ENCODE measurements around the gene CTRL. TPM values are rescaled to one million over a fixed set of nuclear protein-coding genes. Genes with fewer than 3 reads are reported as not detected.

Gene CTRL
- total RNA-seq, 1 donor from 2014 or later, result 0.71 TPM

GRCh38 chr16:67957622-67958021 is 26.0 kb upstream of the CTRL start:
- Histone ChIP-seq H3K27me3 (ENCODE audit: low read depth) (no peaks in the 10 kb centered on the region), H3K4me1 (peaks cover 68% of the 10 kb centered on the region), H3K36me3 (peaks cover 93% of the 10 kb centered on the region), H3K9me3 (replicated peaks) (no peaks in the 10 kb centered on the region), H3K27ac (replicated peaks) (peak overlapping the region; percentile 100), H3K4me3 (no peak overlapping the region)
- intact Hi-C loops (cut with micrococcal nuclease), result no loop called here
- TF ChIP-seq CTCF (IDR thresholded peaks at IDR 0.05; ENCODE audit: borderline replicate concordance), result no peak
- no peak for DNase-seq

DNA sequence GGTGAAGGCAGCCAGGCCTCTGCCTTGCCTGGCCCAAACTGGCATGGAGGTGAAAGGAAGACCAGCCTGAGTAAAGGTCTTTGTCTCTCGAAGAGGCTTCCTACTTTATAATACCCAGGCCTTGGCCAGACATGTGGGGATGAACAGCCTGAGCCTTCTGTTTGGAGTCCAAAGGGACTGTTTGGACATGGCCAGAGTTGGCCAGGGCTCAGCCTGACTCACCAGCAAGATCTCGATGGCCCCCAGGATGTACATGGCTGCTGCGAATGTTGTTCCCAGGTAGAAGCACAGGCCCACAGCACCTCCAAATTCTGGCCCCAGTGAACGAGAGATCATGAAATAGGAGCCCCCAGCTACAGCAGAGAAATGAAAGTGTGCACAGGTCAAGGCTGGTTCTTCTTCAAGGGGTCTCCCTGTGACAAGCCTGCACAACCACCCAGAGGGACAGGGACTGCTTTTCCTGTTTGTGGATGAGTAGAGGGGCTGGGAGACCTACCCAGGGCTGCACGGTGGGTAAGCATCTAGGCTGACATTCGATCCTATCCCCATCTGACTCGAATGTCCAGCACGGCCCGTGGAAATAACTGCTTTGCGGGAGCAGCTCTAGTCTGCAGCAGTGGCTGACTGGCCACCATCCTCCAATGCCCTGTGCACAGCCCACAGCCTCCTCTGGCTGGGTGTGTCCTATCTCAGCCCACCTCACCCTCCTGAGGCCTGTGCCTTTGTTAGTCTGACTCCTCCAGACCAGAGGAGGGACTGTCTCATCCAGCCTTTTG is 22.9 kb upstream of the CTRL start:
- no peak overlapping the region for H3K4me3 ChIP-seq
- intact Hi-C loops (cut with micrococcal nuclease), result no loop called here
- DNase-seq, result no peak
- H3K9me3 ChIP-seq (replicated peaks), result no peaks in the 10 kb centered on the region
- peaks cover 55% of the 10 kb centered on the region for H3K4me1 ChIP-seq
- H3K36me3 ChIP-seq, result peaks cover 94% of the 10 kb centered on the region
- H3K27me3 ChIP-seq (ENCODE audit: low read depth), result no peaks in the 10 kb centered on the region
- no peak for TF ChIP-seq CTCF (IDR thresholded peaks at IDR 0.05; ENCODE audit: borderline replicate concordance)
- peak overlapping the region; percentile 12 for H3K27ac ChIP-seq (replicated peaks)

DNA sequence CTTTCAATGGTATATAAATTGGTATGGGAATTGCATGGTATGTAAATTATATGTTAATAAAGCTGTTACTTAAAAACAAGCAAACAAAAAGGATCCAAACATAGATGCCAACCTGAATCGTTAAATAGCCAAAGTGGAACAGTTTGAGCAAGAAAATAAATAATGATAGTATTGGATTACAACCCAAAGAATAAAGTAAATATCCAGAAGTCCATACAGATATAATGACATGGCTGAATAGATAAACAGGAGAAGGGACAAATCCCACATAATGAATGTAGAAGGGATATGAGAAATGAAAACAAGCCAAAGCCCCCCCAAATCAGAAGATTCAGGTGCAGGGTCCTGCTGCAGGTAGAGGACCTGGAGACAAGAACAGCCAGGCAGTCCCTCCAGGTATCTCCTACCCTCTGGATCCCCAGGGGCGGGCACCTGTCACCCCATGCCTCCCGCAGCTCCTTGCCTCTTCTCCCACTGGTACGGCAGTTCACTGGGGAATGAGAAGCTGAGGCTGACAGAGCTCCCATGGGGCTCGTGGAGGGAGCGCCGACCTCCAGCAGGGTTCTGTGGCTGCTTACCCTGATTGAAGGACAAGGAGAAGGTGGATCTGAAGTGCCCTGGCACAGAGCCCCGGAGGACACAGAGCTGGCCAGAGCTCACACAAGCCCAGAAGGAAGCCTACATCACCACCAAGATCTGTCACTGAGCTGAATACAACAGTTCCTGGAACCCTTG is 22.1 kb upstream of the CTRL start:
- Histone ChIP-seq H3K4me3 (no peak overlapping the region), H3K27me3 (ENCODE audit: low read depth) (no peaks in the 10 kb centered on the region), H3K4me1 (peaks cover 47% of the 10 kb centered on the region), H3K36me3 (peaks cover 98% of the 10 kb centered on the region), H3K27ac (replicated peaks) (peak overlapping the region; percentile 12), H3K9me3 (replicated peaks) (no peaks in the 10 kb centered on the region)
- TF ChIP-seq CTCF (IDR thresholded peaks at IDR 0.05; ENCODE audit: borderline replicate concordance), result no peak
- no peak for DNase-seq
- intact Hi-C loops (cut with micrococcal nuclease), result no loop called here

DNA sequence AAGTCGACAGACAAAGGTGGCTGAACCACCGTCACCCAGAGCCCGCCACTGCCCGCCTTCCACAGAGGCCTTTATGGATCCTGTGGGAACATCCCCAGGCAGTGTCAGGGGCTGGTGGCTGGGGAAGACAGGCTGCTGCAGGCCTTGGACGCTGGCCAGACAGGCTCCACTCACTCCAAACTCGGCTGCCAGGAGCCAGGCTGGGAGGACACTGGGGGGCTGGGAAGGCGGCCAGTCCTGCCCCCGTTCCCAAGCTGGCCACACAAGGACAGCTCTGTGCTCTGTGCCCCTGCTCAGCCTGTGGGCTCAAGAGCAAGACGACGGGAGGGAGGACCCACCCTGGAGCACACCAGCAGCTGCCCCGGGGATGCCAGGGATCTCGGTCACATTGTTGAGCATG is 19.8 kb upstream of the CTRL start:
- Histone ChIP-seq H3K4me1 (peaks cover 53% of the 10 kb centered on the region), H3K9me3 (replicated peaks) (no peaks in the 10 kb centered on the region), H3K36me3 (peaks cover 98% of the 10 kb centered on the region), H3K4me3 (no peak overlapping the region), H3K27me3 (ENCODE audit: low read depth) (no peaks in the 10 kb centered on the region), H3K27ac (replicated peaks) (peak overlapping the region; percentile 68)
- TF ChIP-seq CTCF (IDR thresholded peaks at IDR 0.05; ENCODE audit: borderline replicate concordance), result no peak
- intact Hi-C loops (cut with micrococcal nuclease), result no loop called here
- DNase-seq, result peak; percentile 77

GRCh38 chr16:67950335-67950843 is 18.7 kb upstream of the CTRL start:
- H3K9me3 ChIP-seq (replicated peaks), result no peaks in the 10 kb centered on the region
- DNase-seq, result no peak
- peaks cover 98% of the 10 kb centered on the region for H3K36me3 ChIP-seq
- H3K27ac ChIP-seq (replicated peaks), result no peak overlapping the region
- H3K4me3 ChIP-seq, result no peak overlapping the region
- peaks cover 64% of the 10 kb centered on the region for H3K4me1 ChIP-seq
- no peak for TF ChIP-seq CTCF (IDR thresholded peaks at IDR 0.05; ENCODE audit: borderline replicate concordance)
- H3K27me3 ChIP-seq (ENCODE audit: low read depth), result no peaks in the 10 kb centered on the region
- intact Hi-C loops (cut with micrococcal nuclease), result no loop called here
